Left kidney (tissue), 2 donors: ENCODE results near the gene CCDC85C. TPM values are rescaled to one million over a fixed set of nuclear protein-coding genes. Genes with fewer than 3 reads are reported as not detected.

Experiments used
- DNase-seq: peaks from one replicate; pipeline ENCODE4 v3.0.0-alpha.2; 2013
- polyA plus RNA-seq: library from polyadenylated mRNA; unstranded; fragments of 120-200 nt; gene quantifications from one replicate; pipeline ENCODE4 v1.2.1, GENCODE V29; 2013; ENCODE audit not compliant: insufficient read length

Gene CCDC85C
- polyA plus RNA-seq, 1 donor: 24.4 TPM

DNA sequence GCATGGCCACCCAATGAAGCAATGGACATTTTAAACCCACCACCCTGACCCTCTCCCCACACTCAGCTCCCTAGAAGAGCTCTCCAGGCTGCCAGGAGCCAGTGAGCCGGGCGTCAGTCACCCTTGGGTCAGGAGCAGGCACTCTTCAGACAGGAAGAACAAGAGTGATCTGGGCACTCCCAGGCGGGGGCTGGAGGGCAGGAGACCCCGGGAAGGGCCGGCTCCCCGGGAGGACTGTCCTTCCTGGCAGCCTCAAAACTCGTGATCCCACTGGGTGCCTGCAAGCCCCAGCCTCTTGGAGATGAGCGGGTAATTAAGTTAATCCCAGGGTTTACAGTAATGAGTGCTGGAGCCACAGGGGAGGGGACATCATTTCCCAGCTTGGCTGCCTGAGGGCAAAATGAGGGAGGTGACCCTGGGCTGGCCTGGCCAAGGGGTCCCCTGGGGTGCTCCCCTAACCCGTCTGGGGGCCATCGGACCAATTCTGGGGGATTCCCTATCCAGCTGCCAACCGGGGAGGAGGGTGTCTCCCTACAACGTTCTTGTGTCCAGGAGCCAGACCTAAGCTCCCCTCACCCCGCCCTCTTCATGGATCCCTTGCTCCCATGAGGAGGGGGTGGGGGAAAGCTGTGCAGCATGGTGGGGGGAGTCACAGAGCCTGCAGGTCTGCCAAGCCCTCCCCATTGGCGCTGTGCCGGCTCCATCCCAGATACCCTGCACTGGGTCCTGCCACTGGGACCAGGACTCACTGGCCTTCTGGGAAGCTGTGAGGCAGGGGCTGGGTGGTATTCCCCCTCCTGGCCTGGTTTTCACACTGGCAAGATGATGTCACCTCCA is 63.6 kb downstream of the CCDC85C start:
- DNase-seq: no peak

DNA sequence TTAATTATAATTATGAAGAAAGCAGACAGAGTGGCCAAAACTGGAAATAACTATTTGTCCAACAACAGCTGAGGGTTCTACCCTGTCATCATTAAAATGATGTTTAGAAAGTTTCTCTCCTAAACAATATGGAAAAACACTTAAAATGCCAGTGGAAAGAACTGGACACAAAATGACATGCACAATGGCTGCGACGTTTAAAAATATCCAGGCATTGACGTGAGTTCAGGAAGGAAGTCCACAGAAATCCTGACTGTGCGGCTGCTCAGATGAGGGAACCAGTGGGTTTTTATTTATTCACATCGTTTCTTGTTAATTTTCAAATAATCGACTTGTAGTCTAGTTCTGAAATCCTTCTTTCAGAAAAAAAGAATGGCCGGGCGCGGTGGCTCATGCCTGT is 64.5 kb downstream of the CCDC85C start:
- no peak for DNase-seq

DNA sequence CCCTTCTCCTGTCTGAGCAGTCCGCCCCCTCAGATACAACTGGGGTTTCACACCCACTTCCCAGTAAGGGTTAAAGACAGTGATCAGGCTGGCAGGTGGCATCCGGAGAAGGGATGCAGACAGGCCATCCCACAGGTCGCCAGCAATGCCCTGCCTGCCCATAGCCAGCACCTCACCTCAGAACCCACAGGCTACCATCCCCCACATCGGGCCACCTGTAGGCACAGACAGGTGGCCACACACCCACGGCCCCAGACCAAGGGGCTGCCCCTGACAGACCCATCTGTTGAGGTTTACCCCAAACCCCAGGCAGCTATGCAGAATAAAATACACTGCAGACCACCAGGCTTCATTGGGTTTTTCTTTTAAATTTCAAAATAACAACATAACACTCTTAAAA is 65.3 kb downstream of the CCDC85C start:
- DNase-seq: no peak

DNA sequence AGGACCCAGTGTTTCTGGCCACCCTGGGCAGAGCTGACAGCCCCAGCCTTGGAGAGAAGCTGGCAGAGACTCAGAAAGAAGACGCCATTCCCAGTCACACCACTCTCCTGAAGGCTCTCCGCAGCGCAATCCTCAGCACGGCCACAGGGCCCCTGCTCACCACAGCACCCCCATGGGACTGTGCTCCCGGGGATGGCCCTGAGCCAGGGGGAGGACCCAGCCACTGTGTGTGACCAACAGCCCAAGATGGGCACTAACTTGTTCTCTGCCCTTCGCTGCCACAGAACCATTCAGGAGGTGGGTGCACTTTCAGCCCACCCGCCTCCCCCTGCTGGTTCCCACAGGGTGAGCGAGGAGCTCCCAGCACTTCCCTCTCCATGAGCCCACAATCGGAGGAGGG is 65.7 kb downstream of the CCDC85C start:
- DNase-seq: no peak

DNA sequence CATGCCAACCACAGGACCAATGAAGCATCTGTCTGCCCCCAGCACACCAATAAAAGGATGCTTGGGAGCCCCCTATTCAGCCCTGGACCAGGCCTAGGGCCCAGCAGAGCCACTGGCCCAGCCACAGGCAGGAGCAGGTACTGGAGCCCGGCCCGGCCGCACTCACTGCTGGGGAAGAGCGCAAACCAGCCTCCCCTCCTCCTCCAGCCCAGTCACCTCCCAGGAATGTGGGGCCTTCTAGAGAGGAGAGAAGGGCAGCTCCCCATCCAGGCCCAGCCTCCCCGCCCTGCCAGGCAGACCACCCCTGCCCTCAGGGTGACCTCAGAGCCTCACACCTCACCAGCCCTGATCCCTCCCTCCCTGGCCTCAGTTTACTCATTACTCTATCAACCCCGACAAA is 66.6 kb downstream of the CCDC85C start:
- DNase-seq: no peak

DNA sequence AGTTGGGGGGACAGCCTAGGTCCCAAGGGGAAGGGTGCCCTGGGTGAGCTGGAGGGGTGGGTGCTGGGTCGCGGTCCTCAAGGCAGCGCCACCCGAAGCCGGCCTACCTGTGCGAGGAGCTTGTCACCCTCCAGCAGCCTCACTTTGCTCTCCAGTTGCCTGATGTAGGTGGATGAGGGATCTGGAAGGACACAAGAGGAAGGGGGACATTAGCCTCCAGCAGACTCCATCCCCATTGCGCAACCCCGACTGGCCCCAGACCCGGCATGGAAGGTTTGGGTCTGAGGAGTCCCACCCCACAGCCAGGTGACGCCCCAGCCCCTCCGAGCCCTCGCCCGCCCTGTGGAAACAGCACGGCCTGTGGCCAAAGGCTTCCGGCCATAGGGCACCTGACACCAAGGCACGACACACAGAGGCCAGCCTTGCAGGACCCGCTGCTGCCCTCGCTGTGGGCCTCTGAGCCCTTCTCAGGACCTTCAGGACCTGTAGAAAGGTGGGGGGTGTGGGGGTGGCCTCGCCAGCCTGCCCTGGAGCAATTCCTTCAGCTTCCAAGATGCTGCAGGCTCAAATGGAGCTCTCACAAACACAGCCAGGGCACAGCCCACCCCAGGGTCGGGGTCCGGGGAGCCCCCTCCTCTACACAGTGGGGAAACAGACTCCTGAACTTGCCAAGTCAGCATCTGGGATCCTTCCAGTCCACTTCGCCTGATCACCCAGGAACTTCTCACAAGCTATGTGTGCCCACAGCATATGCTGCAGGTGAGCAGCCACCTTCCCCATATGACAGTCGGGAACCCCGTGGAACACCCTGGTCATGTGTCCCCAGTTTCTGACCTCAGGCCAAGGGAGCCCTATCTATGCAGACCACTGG is 67.9 kb downstream of the CCDC85C start:
- DNase-seq: no peak

DNA sequence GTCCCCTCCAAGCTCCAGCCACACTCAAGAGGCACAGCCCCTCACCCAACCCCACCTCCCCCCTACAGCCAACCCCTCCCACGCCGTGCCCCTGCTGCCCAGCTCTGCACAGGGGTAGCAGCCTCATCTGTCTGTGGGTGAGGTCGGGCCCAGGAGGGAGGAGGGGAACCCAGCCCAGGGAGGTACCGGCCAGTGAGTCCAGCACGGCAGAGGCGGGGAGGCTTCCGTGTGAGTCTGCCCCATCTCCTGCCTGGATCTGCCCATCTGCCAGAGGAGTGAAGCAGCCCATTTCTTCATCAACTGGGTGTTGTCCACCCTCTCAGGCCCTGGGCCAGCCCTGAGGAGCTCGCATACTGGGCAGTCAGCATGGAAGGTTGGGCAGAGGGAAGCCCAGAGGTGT is 68.6 kb downstream of the CCDC85C start:
- DNase-seq: no peak

DNA sequence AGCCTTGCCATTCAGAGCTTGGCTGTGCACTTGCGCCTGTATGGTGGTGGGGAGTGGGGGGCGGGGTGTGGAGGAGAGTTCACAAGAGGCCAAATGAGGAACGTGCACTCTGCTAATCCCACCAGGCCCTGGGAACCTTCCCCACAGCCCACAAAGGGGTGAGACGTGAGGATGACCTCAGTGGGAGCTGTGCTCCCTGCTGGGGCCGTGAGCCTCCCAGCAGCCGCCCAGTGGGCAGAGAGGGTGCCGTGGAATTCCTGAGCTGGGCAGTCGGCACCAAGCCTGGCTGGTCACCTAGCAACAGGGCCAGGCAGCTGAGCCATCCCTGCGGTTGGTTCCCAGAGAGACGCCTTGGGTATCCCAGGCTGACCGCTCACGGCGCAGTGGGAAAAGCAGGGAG is 69.1 kb downstream of the CCDC85C start:
- DNase-seq: no peak

DNA sequence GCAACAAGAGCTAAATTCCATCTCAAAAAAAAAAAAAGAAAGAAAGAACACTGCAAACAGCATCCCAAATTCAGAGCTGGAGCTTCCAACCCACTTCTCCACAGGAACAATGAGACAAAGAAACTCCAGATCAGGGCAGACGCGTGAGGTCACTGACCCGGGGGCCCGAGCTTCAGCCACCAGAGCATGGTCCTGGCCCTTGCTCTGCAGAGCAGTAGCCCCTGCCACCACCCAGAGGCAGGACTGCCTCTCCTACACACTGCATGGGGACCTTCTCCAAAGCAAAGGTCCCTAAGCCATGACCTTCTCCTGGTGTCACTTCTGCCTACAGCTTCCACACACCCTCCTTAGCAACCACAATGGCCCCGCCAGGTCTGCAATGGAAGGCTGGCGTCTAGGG is 69.7 kb downstream of the CCDC85C start:
- DNase-seq: no peak

DNA sequence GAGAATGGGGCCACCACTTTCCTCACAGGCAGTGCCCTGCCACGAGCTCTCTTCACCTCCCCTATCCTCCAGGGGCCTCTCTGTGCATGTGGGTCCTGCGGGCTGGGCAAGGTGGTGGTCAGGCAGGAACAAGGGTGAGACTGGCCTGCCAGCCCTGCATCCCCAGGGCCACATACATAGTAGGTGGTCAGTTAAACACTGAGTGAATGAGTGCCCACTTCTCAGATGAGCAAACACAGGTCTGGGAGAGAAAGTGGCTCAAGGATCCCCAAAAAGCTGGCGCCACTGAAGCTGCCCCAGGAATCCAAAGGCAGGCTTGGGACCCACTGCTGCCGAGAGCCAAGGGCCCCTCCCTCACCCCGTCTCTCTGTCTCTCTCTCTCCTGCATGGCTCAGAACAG is 71.7 kb downstream of the CCDC85C start:
- DNase-seq: no peak

DNA sequence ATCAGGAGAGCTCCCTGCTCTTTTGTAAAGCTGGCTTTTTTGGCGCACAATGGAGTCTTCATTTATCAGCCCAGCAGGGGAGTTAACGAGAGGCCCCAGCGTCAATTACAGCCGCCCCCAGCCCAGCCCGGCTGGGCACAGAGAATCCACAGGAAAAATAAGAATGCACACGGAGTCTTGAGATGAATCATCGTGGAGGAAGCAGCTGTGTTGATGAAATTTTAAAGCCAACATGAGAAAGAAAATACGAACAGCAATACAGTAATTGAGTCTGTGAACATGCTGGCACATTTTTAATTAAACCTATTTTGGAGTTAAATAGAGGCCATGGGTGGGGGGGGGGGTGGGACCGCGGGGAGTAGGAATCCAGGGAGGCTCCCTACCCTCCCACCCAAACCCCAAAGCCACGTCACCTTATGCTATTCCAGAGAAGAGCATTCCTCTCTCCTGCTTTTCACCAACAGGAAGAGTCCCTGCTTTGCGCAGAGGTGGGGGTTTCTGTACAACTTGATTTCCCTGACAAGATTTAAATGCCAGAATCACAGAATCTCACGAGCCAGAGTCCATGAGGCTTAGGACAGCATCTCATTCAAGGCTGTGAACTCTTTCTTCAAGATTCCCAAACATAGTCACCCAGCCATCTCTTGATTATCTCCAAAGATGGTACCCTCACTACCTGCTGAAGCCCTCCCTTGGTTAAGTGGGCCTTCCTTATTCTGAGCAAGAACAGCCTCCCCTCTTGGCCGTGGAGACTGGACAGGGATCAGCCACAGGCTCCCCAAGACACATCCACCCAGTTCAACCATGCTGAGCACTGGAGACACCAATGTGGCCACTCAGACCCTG is 72.5 kb downstream of the CCDC85C start:
- no peak for DNase-seq

DNA sequence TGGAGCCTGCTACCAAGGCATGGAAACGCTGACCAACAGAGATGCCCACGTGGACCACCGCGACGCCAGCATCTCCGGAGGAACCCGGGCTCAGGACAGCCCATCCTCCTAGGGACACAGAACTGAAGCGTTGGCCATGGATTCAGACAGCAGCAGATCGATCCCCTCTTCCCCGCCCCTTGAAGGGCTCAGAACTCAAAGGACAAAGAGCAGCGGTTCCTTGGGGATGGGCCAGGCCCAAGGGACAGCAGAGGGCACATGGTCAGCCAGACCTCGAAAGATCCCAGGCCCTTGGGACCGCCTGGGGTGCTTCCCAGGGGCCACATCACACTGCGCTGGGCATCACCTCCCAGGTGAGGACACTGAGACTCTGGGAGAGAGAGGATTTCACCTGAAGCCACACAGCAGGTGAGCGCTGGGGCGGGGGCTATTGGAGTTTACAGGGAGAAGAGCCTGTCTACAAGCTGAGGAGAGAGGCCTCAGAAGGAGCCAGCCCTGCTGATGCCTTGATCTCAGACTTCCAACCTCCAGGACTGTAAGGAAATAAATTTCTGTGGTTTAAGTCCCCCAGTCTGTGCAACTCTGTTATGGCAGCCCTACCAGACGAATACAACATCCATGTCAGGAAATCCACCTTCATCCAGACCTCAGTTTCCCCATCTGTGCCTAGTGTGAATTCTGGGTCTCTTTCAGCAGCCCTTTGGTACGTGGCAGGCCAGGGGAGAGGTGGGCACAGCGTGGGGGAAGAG is 73.4 kb downstream of the CCDC85C start:
- DNase-seq: no peak

DNA sequence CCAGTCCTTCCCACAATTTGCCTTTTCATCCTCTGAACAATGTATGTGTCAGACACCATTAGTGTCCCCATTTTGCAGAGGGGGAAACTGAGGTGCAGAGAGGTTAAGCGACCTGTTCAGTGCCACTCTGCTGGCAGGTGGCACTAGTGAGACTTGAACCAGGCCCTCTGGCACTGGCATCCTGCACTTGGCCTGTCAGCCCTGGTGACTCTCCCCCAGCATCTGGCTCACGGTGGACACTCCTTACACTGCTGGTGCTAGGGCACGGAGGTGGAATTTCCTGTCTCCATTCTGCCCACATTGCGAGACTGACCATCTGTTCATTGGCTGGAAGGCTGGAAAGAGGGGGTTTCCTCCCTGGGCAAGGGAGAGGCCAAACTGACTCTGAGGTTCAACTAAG is 74.1 kb downstream of the CCDC85C start:
- no peak for DNase-seq

DNA sequence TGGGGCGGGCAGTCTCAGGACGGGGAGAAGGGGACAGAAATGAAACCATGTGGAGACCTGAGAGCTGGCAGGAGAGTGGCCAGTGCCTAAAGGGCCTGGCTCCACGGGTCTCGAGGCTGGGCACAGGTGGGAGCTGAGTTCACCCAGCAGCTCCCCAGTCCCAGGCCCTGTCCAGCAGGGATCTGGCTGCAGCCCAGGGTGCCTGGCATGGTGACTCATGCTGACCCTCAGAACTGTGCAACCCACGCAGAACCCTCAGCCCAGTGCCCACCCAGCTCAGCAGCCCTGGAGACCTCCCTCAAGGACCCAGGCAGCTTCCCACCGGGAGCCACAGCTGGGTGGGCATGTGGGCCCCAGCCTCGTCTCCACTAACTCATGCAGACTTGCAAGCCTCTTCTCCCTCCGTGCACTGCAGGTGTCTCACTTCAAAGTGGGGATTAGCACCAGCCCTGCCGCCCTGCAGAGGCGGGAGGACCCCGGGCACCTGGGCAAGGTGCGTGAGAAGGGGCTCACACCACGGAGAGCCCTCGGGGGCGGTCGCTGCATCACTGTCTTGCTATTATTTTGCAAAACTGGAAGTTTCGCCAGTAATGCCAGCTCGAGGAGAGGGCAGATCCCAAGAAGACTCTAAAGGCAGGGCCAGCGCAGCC is 76.5 kb downstream of the CCDC85C start:
- no peak for DNase-seq

DNA sequence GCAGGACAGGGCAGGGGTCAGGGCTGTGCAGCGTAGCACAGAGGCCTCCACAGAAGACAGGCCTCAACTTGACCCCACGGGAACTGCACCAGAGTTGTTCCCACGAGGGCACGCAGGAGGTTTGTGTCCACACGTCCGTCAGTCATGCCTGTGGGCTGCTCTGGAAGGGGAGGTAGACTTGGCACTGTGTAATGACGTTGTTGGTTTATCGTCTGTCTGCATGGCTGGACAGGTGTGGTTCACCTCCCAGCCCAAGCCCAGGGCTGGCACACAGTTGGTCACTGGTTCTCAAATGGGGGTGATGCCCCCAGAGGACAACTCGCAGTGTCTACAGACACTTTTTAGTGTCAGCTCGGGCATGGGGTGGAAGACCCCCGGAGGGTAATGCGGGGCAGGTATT is 77.0 kb downstream of the CCDC85C start:
- no peak for DNase-seq

DNA sequence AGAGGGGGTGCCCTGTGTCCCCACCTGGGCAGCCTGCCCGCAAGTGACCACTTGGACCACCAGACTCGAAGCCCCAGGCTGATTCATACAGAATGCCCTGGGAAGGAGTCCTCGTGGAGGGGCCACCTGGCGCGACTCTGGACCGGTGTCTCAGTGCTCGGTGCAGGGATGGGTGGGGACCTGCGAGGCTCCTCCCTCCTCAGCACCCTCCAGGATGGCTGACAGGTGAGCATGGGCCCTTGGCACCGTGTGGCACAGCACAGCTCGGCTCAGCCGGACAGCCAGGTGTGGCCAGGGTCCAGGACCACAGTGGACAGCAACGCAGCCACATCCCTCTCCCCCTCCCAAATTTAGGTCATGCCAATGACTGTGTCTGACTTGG is 78.3 kb downstream of the CCDC85C start:
- no peak for DNase-seq

DNA sequence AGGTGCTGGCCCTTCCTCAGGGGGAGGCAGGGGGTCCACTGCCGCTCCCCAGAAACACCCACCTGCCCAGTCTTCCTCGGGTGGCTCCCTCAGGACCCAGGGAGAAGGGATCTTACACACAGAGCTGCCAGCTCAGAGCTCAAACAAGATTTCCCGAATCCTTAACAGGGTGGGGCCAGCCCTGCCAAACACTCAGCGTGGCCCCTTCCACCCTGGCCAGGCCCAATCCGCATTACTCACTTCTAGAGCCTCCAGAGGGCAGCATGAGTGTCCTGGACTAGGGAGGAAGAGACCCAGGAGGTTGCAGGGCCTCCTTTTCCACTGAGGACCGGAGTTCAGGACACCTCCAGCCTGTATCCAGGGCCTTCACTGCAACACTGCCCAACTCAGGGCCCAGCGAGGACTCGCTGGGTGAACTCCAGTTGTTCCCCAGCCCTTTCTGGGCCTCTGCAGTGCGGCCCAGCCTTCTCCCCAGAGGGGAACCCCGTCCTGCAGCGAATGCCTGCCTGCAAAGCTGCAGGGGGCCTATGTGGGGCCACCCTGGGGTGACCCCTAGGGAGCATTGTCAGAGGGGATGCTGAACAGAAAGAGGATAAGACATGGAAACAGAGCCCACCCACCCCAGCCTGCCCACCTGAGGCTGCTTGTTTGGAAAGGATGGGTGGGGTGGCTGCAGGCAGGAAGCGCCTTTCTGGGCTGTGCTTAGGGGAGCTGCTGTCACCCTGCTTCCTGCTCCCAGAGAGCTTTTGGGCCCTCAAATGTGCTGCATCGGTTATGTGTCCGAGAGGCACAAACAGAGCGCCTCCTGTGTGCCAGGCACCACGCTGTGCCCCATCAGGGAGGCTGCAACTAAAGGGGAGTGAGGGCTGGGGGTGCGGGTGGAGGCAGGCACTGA is 79.0 kb downstream of the CCDC85C start:
- peak; percentile 15 for DNase-seq

DNA sequence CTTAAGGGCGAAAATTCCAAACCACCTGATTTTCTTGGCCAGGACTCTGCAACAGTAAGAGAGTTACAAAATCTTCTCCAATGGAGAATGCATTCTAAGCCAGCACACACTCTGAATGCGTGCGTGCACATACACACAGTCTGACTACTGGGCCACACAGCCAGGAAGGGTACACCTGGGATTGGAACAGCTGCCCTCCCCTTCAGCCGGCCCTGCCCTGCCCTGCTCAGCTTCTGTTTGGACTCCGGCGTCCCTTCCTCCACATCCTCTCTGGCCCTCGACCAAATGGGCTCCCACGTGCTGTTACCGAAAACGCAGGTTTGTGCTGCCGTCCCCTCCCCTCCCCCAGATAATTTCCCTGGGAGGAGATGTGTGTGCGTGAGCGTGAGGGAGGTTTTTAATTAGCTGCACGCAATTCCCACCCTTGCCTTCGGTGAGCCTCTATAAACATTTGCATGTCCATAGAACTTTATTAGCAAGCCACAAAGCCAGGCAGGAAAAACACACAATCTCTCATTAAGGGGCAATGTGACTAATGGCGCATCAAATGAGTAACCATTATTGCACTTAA is 79.8 kb downstream of the CCDC85C start:
- DNase-seq: no peak

DNA sequence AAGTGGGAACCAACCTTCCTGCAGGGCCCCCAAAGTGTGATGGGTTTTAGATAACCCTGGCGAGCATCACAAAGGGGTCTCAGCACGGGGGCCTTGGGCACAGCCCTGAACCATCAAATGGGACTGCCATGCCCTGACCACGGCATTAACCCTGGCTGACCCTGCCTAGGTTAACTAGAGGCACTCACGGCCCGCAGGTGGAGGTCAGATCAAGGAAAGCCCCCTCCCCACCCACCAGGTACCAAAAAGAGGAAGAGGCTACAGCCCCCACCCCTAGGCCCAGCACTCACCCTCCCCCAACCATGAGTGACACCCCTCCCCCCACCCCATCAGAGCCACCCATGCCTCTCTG is 80.3 kb downstream of the CCDC85C start:
- DNase-seq: no peak
